ENCODE results near the gene MCL1. TPM values are rescaled to one million over a fixed set of nuclear protein-coding genes. Genes with fewer than 3 reads are reported as not detected.
A peak's percentile ranks its signal among the peaks of the same experiment; 100 is the strongest.

MCL1 gene
- total and polyA plus RNA-seq, 9 donors: 74.2 to 280 (median 145) TPM

DNA sequence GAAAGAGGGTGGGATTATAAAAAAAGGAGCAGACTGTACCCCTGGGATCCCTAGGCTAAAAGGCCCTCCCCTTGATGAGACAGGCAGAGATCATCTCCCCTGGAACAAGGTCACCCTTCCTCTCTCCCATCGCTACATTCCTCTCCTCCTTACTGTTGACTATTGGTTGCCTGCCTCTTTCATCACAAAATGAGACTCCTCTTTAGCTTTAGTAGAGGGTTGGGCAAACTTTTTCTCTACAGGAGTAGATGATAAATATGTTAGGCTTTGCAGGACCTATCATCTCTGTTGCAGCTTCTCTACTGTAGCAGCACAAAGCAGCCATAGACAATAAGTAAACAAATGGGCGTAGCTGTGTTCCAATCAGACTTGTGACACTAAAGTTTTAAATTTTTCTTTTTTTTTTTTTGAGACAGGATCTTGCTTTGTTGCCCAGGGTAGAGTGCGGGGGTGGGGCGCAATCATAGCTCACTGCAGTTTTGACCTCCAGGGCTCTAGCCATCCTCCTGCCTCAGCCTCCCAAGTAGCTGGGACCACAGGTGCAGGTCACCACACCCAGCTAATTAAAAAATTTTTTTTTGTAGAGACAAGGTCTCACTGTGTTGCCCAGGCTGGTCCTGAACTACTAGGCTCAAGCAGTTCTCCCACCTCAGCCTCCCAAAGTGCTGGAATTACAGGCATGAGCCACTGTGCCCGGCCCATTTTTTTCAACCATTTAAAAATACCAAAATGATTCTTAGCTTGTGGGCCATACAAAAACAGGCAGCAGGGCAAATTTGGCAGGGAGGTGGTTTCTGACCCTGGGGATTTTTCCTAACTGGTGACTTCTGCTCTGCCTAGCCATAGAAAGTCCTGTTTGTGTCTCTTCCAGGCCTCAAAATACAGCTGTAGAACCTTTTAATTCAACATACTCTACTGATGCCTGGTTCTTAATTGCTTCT lies 15.1 kb downstream of the MCL1 start:
- Histone ChIP-seq H3K4me3 (no peak overlapping the region), H3K4me1 (ENCODE audit: insufficient read depth) (peaks cover 57% of the 10 kb centered on the region), H3K27me3 (no peaks in the 10 kb centered on the region), H3K9me3 (no peaks in the 10 kb centered on the region), H3K27ac (peak overlapping the region; percentile 96 to 99), H3K36me3 (no peaks in the 10 kb centered on the region)
- 63 to 73% (median 65%) methylated on average over 5 of the region's 5 CpGs for WGBS, 3 donors
- TF ChIP-seq EP300 (IDR thresholded peaks at IDR 0.05) (no peak), CTCF (IDR thresholded peaks at IDR 0.05) (no peak), POLR2A (IDR thresholded peaks at IDR 0.05) (no peak)
- intact Hi-C loops (cut with DNase I): loop anchor here in 3 of 4 donors (5.0 kb wide), 3 partner anchors 58 to 408 kb away; partner anchors contain the start of genes CERS2 (in 1 of the 3) and ENSA (in 1 of the 3)
- peak in 1 of 5 donors; percentile 41 for DNase-seq

DNA sequence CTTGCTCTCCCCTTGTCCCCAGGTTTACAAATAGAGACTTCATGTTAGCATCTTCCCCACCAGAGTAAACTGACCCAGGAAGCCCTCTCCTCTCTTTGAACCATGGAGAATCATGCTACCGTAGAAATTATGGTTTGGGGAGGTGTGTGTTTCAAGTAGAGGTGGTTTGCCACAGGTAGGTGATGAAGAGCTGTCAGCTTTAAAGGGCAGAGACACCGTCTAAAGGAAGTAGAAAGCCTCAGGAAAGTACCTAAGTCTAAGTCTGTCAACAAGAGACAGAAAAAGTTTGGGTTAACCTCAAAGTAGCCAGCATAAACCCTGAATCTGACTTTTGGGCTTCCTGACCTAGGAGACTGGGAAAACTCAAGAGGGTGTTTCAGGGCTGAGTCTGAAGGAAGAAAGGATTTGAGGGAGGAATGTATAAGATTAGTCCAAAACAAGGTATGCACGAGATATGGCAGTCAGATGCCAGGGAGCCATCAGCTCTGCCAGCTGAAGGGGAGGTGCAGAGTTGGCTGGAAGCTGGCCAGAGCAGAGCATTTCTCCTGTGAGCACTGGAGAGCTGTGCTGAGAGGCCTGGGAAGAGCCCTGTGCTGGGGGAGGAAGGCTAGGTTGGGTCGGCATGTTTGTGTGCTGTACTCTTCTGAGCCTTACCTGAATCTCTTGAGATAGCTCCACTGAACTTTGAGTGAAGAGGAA lies 15.9 kb downstream of the MCL1 start:
- DNase-seq: peak in 4 of 5 donors; percentile 37 to 72 (median 54)
- Histone ChIP-seq H3K4me1 (ENCODE audit: insufficient read depth) (peaks cover 50% of the 10 kb centered on the region), H3K36me3 (no peaks in the 10 kb centered on the region), H3K9me3 (no peaks in the 10 kb centered on the region), H3K27me3 (no peaks in the 10 kb centered on the region), H3K27ac (peak overlapping the region; percentile 96 to 99), H3K4me3 (no peak overlapping the region)
- intact Hi-C loops (cut with DNase I): loop anchor here in 3 of 4 donors (2.0 to 5.0 kb wide), 4 partner anchors 15 to 409 kb away; partner anchors contain the start of genes CERS2 (in 1 of the 3), ENSA (in 1 of the 3) and MCL1 (in 1 of the 3)
- WGBS, 3 donors: 28 to 33% (median 33%) methylated on average over 4 of the region's 4 CpGs
- TF ChIP-seq CTCF (IDR thresholded peaks at IDR 0.05) (no peak), EP300 (IDR thresholded peaks at IDR 0.05) (no peak), POLR2A (IDR thresholded peaks at IDR 0.05) (no peak)

- Histone ChIP-seq H3K27me3 (no peaks in the 10 kb centered on the region), H3K36me3 (no peaks in the 10 kb centered on the region), H3K4me1 (ENCODE audit: insufficient read depth) (peaks cover 50% of the 10 kb centered on the region), H3K9me3 (no peaks in the 10 kb centered on the region), H3K4me3 (peak overlapping the region; percentile 56), H3K27ac (peak overlapping the region; percentile 96 to 99)
- no peak for TF ChIP-seq EP300 (IDR thresholded peaks at IDR 0.05)
- no peak for TF ChIP-seq POLR2A (IDR thresholded peaks at IDR 0.05)
- TF ChIP-seq CTCF (IDR thresholded peaks at IDR 0.05): no peak
- DNase-seq: peak in 4 of 5 donors; percentile 38 to 61 (median 50)
- intact Hi-C loops (cut with DNase I): loop anchor here in 3 of 4 donors (2.0 to 5.0 kb wide), 4 partner anchors 16 to 410 kb away; partner anchors contain the start of genes CERS2 (in 1 of the 3), ENSA (in 1 of the 3) and MCL1 (in 1 of the 3)
- WGBS, 3 donors: 8 to 14% (median 13%) methylated on average over 4 of the region's 4 CpGs
Measured at GRCh38 chr1:150562446-150563339, 16.7 kb downstream of the MCL1 start.

Measured in ovary (tissue), 9 donors.